ENCODE results near the gene BTN2A1. TPM values are rescaled to one million over a fixed set of nuclear protein-coding genes. Genes with fewer than 3 reads are reported as not detected.
A peak's percentile ranks its signal among the peaks of the same experiment; 100 is the strongest.

Gene BTN2A1
- total and polyA plus RNA-seq, 9 of the 15 experiments (the other 6 are each of a cell fraction or from before 2014, with no cell fraction given) = 6.7 to 22.1 (median 16.4) TPM

GRCh38 chr6:26489996-26490964, 32.5 kb downstream of the BTN2A1 start:
- intact Hi-C loops (cut with micrococcal nuclease) = no loop called here
- ATAC-seq = no peak
- Histone ChIP-seq H3K9me3 (replicated peaks; ENCODE audit: control insufficient read depth, insufficient read depth, low read depth, low read length) (peaks cover 3% of the 10 kb centered on the region), H3K4me3 (no peak overlapping the region), H4K20me1 (replicated peaks; ENCODE audit: control insufficient read depth, insufficient read depth, low read length) (no peaks in the 10 kb centered on the region), H3K79me2 (ENCODE audit: control insufficient read depth, insufficient read depth, low read length) (no peaks in the 10 kb centered on the region), H3K9me1 (ENCODE audit: control insufficient read depth, insufficient read depth, low read length) (no peaks in the 10 kb centered on the region), H3K27ac (ENCODE audit: extremely low read depth, low read depth, low read length) (no peak overlapping the region), H3K36me3 (ENCODE audit: control insufficient read depth, insufficient read depth, low read length) (no peaks in the 10 kb centered on the region), H2AFZ (ENCODE audit: low read depth, low read length) (no peak overlapping the region), H3K4me2 (ENCODE audit: insufficient read depth, low read length) (no peak overlapping the region), H3K9ac (ENCODE audit: insufficient read depth in 1 of 2, low read depth in 2 of 2, low read length in 2 of 2) (0 out of 4 replicates have a peak overlapping the region, but pooled peaks of 1 of the 2 experiments have one; percentile 6), H3K4me1 (replicated peaks in 1 of 2; ENCODE audit: control insufficient read depth in 2 of 2, insufficient read depth in 2 of 2, low read length in 2 of 2) (peaks cover 8 to 33% of the 10 kb centered on the region in 2 experiments), H3K27me3 (ENCODE audit: control insufficient read depth in 2 of 2, insufficient read depth in 2 of 2, low read length in 2 of 2) (no peaks in the 10 kb centered on the region)
- POLR2A ChIA-PET = interaction anchor here (1.1 to 2.4 kb wide), 6 partner anchors 9 to 301 kb away, joined by 3 to 11 read pairs (median 4); partner anchors contain the start of gene BTN1A1
- CTCF ChIA-PET (ENCODE audit: low intra/inter-chr PET ratio) = no interaction called here
- in situ Hi-C loops (cut with MboI) = no loop called here
- no peak for FAIRE-seq
- 44% methylated on average over 8 of the region's 8 CpGs for WGBS (ENCODE audit: insufficient coverage, low coverage, missing lambda C conversion rate)
- DNase-seq (ENCODE audit: extremely low read depth in 1 of 4, low spot score in 3 of 4) = no peak
- no TSS peak for BruUV-seq (replicated peaks)
- no peak for TF ChIP-seq POLR3G (IDR thresholded peaks at IDR 0.05; ENCODE audit: extremely low read depth, insufficient read length, insufficient replicate concordance)
- no peak for TF ChIP-seq ZNF79 (CRISPR knock-in tag; IDR thresholded peaks at IDR 0.05; ENCODE audit: low read depth)
- no peak for TF ChIP-seq GABPB1 (CRISPR knock-in tag; IDR thresholded peaks at IDR 0.05)
- no peak for TF ChIP-seq RB1 (IDR thresholded peaks at IDR 0.05; ENCODE audit: low read depth)
- TF ChIP-seq ZNF174 (CRISPR knock-in tag; IDR thresholded peaks at IDR 0.05) = no peak
- no peak for TF ChIP-seq SMAD1 (IDR thresholded peaks at IDR 0.05; ENCODE audit: low read depth, low read length, partially characterized antibody)
- TF ChIP-seq, protein P1, sequence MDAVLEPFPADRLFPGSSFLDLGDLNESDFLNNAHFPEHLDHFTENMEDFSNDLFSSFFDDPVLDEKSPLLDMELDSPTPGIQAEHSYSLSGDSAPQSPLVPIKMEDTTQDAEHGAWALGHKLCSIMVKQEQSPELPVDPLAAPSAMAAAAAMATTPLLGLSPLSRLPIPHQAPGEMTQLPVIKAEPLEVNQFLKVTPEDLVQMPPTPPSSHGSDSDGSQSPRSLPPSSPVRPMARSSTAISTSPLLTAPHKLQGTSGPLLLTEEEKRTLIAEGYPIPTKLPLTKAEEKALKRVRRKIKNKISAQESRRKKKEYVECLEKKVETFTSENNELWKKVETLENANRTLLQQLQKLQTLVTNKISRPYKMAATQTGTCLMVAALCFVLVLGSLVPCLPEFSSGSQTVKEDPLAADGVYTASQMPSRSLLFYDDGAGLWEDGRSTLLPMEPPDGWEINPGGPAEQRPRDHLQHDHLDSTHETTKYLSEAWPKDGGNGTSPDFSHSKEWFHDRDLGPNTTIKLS (IDR thresholded peaks at IDR 0.05; ENCODE audit: borderline replicate concordance, low read depth) = no peak
- no peak for TF ChIP-seq CBFA2T2 (conservative IDR thresholded peaks at IDR 0.05)
- no peak for TF ChIP-seq CHCHD3 (CRISPR knock-in tag; IDR thresholded peaks at IDR 0.05)
- TF ChIP-seq ZNF780A (CRISPR knock-in tag; IDR thresholded peaks at IDR 0.05) = no peak
- no peak for TF ChIP-seq TAF9B (IDR thresholded peaks at IDR 0.05; ENCODE audit: partially characterized antibody)
- TF ChIP-seq, protein P2, sequence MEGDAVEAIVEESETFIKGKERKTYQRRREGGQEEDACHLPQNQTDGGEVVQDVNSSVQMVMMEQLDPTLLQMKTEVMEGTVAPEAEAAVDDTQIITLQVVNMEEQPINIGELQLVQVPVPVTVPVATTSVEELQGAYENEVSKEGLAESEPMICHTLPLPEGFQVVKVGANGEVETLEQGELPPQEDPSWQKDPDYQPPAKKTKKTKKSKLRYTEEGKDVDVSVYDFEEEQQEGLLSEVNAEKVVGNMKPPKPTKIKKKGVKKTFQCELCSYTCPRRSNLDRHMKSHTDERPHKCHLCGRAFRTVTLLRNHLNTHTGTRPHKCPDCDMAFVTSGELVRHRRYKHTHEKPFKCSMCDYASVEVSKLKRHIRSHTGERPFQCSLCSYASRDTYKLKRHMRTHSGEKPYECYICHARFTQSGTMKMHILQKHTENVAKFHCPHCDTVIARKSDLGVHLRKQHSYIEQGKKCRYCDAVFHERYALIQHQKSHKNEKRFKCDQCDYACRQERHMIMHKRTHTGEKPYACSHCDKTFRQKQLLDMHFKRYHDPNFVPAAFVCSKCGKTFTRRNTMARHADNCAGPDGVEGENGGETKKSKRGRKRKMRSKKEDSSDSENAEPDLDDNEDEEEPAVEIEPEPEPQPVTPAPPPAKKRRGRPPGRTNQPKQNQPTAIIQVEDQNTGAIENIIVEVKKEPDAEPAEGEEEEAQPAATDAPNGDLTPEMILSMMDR (IDR thresholded peaks at IDR 0.05 in 2 of 3, conservative IDR thresholded peaks at IDR 0.05 in 1 of 3; ENCODE audit: insufficient read depth in 2 of 3, low read depth in 1 of 3, low read length in 3 of 3) = no peak
- no peak for TF ChIP-seq SETDB1 (IDR thresholded peaks at IDR 0.05; ENCODE audit: low read length)
- TF ChIP-seq ESRRA (IDR thresholded peaks at IDR 0.05; ENCODE audit: borderline replicate concordance, low read depth) = no peak
- TF ChIP-seq ZMIZ1 (IDR thresholded peaks at IDR 0.05; ENCODE audit: low read depth in 2 of 2, low read length in 2 of 2) = no peak
